Liver (tissue), 9 donors: ENCODE data around the gene MSL2. TPM values are rescaled to one million over a fixed set of nuclear protein-coding genes. Genes with fewer than 3 reads are reported as not detected.
A peak's percentile ranks its signal among the peaks of the same experiment; 100 is the strongest.

Source experiments
- DNase-seq: peaks from one replicate; pipeline ENCODE4 v3.0.0-alpha.2; 2017; ENCODE audit warnings: low spot score
- H3K27ac ChIP-seq, 2 donors: one replicate each; pipeline ENCODE4 v1.7.0; 2013; ENCODE audit warnings: inconsistent platforms in 2 of 2, low read length in 2 of 2, control low read depth in 1 of 2, low read depth in 1 of 2, mild to moderate bottlenecking in 1 of 2
- H3K27me3 ChIP-seq, 4 donors: one replicate each; pipeline versions ENCODE4 v1.6.1 to v1.7.0; 2013; ENCODE audit warnings: low read length in 3 of 4, inconsistent platforms in 1 of 4, mild to moderate bottlenecking in 1 of 4, moderate library complexity in 1 of 4; ENCODE audit not compliant: control insufficient read depth in 4 of 4, insufficient read depth in 4 of 4
- H3K36me3 ChIP-seq, 4 donors: one replicate each; pipeline versions ENCODE4 v1.6.1 to v1.7.0; 2013; ENCODE audit warnings: low read length in 3 of 4, mild to moderate bottlenecking in 3 of 4, low read depth in 1 of 4, moderate library complexity in 1 of 4; ENCODE audit not compliant: control insufficient read depth in 4 of 4, insufficient read depth in 3 of 4
- H3K4me1 ChIP-seq, 4 donors: one replicate each; pipeline versions ENCODE4 v1.6.1 to v1.7.0; 2013; ENCODE audit warnings: low read length in 3 of 4, mild to moderate bottlenecking in 3 of 4, moderate library complexity in 1 of 4; ENCODE audit not compliant: control insufficient read depth in 4 of 4, insufficient read depth in 4 of 4
- H3K4me3 ChIP-seq, 3 donors: one replicate each; pipeline versions ENCODE4 v1.6.1 to v1.7.0; 2013; ENCODE audit warnings: low read length in 3 of 3, control low read depth in 1 of 3, low read depth in 1 of 3, mild to moderate bottlenecking in 1 of 3
- H3K9ac ChIP-seq, 2 donors: one replicate each; pipeline ENCODE4 v1.7.0; 2013; ENCODE audit warnings: low read length in 2 of 2, mild to moderate bottlenecking in 2 of 2, moderate library complexity in 2 of 2, control low read depth in 1 of 2, low read depth in 1 of 2
- H3K9me3 ChIP-seq, 4 donors: one replicate each; pipeline versions ENCODE4 v1.6.1 to v1.7.0; 2013; ENCODE audit warnings: low read length in 3 of 4; ENCODE audit not compliant: control insufficient read depth in 4 of 4
- ATF3 ChIP-seq: IDR thresholded peaks from 2 replicates; pipeline ENCODE4 v1.6.1; 2016; ENCODE audit warnings: antibody characterized with exemption
- EGR1 ChIP-seq, 2 donors: IDR thresholded peaks; 2 replicates each; pipeline ENCODE4 v1.6.1; 2016 to 2018; ENCODE audit warnings: antibody characterized with exemption in 2 of 2, low read depth in 2 of 2
- FOXA1 ChIP-seq: IDR thresholded peaks from 2 replicates; pipeline ENCODE4 v1.6.1; 2016; ENCODE audit warnings: antibody characterized with exemption
- FOXA2 ChIP-seq: IDR thresholded peaks from 2 replicates; pipeline ENCODE4 v1.6.1; 2016; ENCODE audit warnings: antibody characterized with exemption
- GABPA ChIP-seq, 2 donors: IDR thresholded peaks in 1 of 2; conservative IDR thresholded peaks in 1 of 2; 2 replicates each; pipeline ENCODE4 v1.6.1; 2016; ENCODE audit warnings: antibody characterized with exemption in 2 of 2, mild to moderate bottlenecking in 1 of 2, moderate library complexity in 1 of 2
- HNF4A ChIP-seq, 2 donors: conservative IDR thresholded peaks; 2 replicates each; pipeline ENCODE4 v1.6.1; 2016; ENCODE audit warnings: antibody characterized with exemption in 2 of 2, mild to moderate bottlenecking in 2 of 2
- MAX ChIP-seq: IDR thresholded peaks from 2 replicates; pipeline ENCODE4 v1.6.1; 2016; ENCODE audit warnings: antibody characterized with exemption
- NR2F2 ChIP-seq: IDR thresholded peaks from 2 replicates; pipeline ENCODE4 v1.6.1; 2016; ENCODE audit warnings: antibody characterized with exemption
- RAD21 ChIP-seq, 2 donors: IDR thresholded peaks; 2 replicates each; pipeline ENCODE4 v1.6.1; 2016; ENCODE audit warnings: antibody characterized with exemption in 2 of 2, mild to moderate bottlenecking in 2 of 2
- RXRA ChIP-seq, 2 donors: IDR thresholded peaks; 2 replicates each; pipeline ENCODE4 v1.6.1; 2017 to 2018; ENCODE audit warnings: antibody characterized with exemption in 2 of 2, mild to moderate bottlenecking in 1 of 2
- SP1 ChIP-seq: IDR thresholded peaks from 2 replicates; pipeline ENCODE4 v1.6.1; 2018; ENCODE audit warnings: antibody characterized with exemption, mild to moderate bottlenecking
- YY1 ChIP-seq: IDR thresholded peaks from 2 replicates; pipeline ENCODE4 v1.6.1; 2016; ENCODE audit warnings: antibody characterized with exemption, mild to moderate bottlenecking
- ZBTB33 ChIP-seq: IDR thresholded peaks from 2 replicates; pipeline ENCODE4 v1.6.1; 2016; ENCODE audit warnings: antibody characterized with exemption
- WGBS: extraction: QIAGEN DNeasy Blood & Tissue Kit; methylation state at CpG from one replicate; pipeline ENCODE4 v1.1.7; 2013; 5-methylcytosine and 5-hydroxymethylcytosine counted together
- polyA plus RNA-seq, 2 donors: library from polyadenylated mRNA; stranded (reverse) in 1 of 2; unstranded in 1 of 2; fragments of 200-250 nt in 1 of 2; fragments of >200 nt in 1 of 2; fragmentation: Nextera tagmentation in 1 of 2; extraction: Ambion mirVana in 1 of 2; gene quantifications; one replicate each; pipeline versions ENCODE4 v1.2.1 to v1.2.3, GENCODE V29; 2013 to 2015
- total RNA-seq, 2 donors: library from RNA; depleted of rRNA; stranded (reverse); fragments of >200 nt; gene quantifications; one replicate each; pipeline ENCODE4 v1.2.3, GENCODE V29; 2014
- donor health status: healthy.
- donor health status: healthy.
- donor health status: healthy.
- donor health status: healthy.
- donor health status: healthy.

MSL2 gene
- total and polyA plus RNA-seq, 4 donors = 2.7 to 18.7 (median 9.1) TPM

GRCh38 chr3:136152963-136153362, 43.2 kb downstream of the MSL2 start:
- no peaks in the 10 kb centered on the region for H3K9me3 ChIP-seq
- H3K9ac ChIP-seq = no peak overlapping the region
- H3K36me3 ChIP-seq = peaks cover 0 to 15% (median 10%) of the 10 kb centered on the region in 4 donors
- no peak for TF ChIP-seq YY1
- no peak for TF ChIP-seq EGR1 (IDR thresholded peaks at IDR 0.05; ENCODE audit: low read depth in 2 of 2)
- no peak for TF ChIP-seq RXRA (IDR thresholded peaks at IDR 0.05)
- peak; percentile 10 to 23 for TF ChIP-seq HNF4A (conservative IDR thresholded peaks at IDR 0.05)
- no peak for TF ChIP-seq MAX
- H3K4me3 ChIP-seq = no peak overlapping the region
- no peaks in the 10 kb centered on the region for H3K27me3 ChIP-seq
- DNase-seq = no peak
- H3K27ac ChIP-seq = no peak overlapping the region
- 91% methylated on average over 4 of the region's 4 CpGs for WGBS
- peaks cover 0 to 11% (median 7%) of the 10 kb centered on the region in 4 donors for H3K4me1 ChIP-seq

- Histone ChIP-seq H3K36me3 (peaks cover 0 to 15% (median 10%) of the 10 kb centered on the region in 4 donors), H3K27ac (no peak overlapping the region), H3K4me1 (peaks cover 0 to 11% (median 7%) of the 10 kb centered on the region in 4 donors), H3K4me3 (no peak overlapping the region), H3K9ac (no peak overlapping the region), H3K27me3 (no peaks in the 10 kb centered on the region), H3K9me3 (no peaks in the 10 kb centered on the region)
- no peak for TF ChIP-seq FOXA2
- no peak for TF ChIP-seq NR2F2
- no peak for TF ChIP-seq GABPA (IDR thresholded peaks at IDR 0.05 in 1 of 2, conservative IDR thresholded peaks at IDR 0.05 in 1 of 2)
- TF ChIP-seq FOXA1 = no peak
- TF ChIP-seq RXRA (IDR thresholded peaks at IDR 0.05) = no peak
- TF ChIP-seq RAD21 (IDR thresholded peaks at IDR 0.05) = no peak
- no peak for TF ChIP-seq ATF3
- no peak for TF ChIP-seq ZBTB33
- no peak for DNase-seq
- 88% methylated on average over 4 of the region's 4 CpGs for WGBS
Observed at GRCh38 chr3:136152176-136152843, 43.8 kb downstream of the MSL2 start.

- H3K9me3 ChIP-seq = no peaks in the 10 kb centered on the region
- no peak overlapping the region for H3K27ac ChIP-seq
- H3K9ac ChIP-seq = no peak overlapping the region
- 90% methylated on average over 10 of the region's 10 CpGs for WGBS
- DNase-seq = no peak
- H3K27me3 ChIP-seq = no peaks in the 10 kb centered on the region
- peaks cover 0 to 15% (median 10%) of the 10 kb centered on the region in 4 donors for H3K36me3 ChIP-seq
- H3K4me1 ChIP-seq = peaks cover 0 to 11% (median 6%) of the 10 kb centered on the region in 4 donors
- TF ChIP-seq SP1 = no peak
- no peak for TF ChIP-seq HNF4A (conservative IDR thresholded peaks at IDR 0.05)
- no peak overlapping the region for H3K4me3 ChIP-seq
Observed at GRCh38 chr3:136151219-136151618, 44.9 kb downstream of the MSL2 start.
